ENCODE results near the gene TP63.
A peak's percentile ranks its signal among the peaks of the same experiment; 100 is the strongest.

Gene TP63

GRCh38 chr3:189890496-189890895 is 259.3 kb downstream of the TP63 start:
- DNase-seq, result no peak

DNA sequence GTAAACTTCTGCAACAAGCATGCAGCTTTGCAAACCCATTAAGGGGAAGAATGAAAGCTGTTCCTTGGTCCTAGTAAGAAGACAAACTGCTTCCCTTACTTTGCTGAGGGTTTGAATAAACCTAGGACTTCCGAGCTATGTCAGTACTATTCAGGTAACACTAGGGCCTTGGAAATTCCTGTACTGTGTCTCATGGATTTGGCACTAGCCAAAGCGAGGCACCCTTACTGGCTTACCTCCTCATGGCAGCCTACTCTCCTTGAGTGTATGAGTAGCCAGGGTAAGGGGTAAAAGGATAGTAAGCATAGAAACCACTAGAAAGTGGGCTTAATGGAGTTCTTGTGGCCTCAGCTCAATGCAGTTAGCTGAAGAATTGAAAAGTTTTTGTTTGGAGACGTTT is 265.3 kb downstream of the TP63 start:
- DNase-seq, result no peak

DNA sequence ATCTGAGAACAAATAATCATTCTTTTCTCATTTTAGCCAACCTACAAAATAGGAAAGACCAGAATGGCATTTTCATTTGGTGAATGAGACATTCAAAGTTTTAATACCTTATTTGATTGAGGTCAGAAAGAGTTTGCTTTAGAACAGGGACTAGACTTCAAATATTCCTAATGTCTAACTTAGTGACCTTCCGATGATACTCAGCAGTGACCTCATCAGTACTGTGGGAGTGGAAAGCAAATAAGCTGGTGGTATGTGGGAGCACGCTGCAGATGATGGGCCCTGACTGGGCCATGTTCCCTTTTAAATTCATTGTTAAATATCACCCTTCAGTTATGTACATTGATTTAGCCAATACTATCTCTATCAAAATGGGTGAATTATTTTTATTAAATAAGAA is 266.2 kb downstream of the TP63 start:
- DNase-seq, result no peak

- DNase-seq, result no peak
Measured at GRCh38 chr3:189898559-189899153, 267.5 kb downstream of the TP63 start.

DNA sequence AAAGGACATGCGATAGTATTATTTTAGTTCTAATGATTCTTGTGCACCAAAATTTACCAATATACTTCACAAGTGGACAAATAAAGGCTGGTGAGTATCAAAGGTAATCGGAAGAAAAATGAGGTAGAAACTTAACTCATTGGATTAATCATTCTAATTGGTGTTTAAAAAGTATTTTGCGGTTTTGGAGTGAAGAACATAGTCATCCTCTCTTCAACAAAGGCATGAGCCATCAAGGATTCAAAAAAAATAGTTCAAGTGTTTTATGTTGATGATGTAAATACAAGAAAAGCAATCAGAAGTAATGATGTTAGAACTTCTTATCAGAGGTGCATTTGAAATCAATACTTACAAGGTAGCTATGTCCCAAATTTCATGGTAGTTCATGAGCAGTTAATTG is 268.0 kb downstream of the TP63 start:
- DNase-seq, result no peak

DNA sequence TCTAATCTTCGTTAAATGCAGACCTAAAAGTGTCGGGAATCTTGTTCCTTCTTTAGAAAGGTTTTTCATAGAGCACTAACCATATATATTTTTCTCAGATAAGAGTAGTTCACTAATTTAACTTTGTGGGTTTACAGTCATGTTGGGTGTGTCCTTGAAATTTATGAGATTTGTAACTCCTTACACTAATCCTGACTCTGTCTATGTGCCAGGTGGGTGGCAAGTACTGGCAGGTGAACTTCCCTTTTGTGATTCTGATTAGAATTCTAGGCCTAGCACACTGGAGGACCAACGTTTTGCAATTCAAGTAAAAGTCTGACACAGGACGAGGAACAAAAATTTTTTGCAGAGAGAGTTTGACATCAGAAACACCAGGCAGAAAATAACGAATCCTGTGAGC is 269.4 kb downstream of the TP63 start:
- DNase-seq, result no peak

GRCh38 chr3:189901481-189901880 is 270.3 kb downstream of the TP63 start:
- no peak for DNase-seq

DNA sequence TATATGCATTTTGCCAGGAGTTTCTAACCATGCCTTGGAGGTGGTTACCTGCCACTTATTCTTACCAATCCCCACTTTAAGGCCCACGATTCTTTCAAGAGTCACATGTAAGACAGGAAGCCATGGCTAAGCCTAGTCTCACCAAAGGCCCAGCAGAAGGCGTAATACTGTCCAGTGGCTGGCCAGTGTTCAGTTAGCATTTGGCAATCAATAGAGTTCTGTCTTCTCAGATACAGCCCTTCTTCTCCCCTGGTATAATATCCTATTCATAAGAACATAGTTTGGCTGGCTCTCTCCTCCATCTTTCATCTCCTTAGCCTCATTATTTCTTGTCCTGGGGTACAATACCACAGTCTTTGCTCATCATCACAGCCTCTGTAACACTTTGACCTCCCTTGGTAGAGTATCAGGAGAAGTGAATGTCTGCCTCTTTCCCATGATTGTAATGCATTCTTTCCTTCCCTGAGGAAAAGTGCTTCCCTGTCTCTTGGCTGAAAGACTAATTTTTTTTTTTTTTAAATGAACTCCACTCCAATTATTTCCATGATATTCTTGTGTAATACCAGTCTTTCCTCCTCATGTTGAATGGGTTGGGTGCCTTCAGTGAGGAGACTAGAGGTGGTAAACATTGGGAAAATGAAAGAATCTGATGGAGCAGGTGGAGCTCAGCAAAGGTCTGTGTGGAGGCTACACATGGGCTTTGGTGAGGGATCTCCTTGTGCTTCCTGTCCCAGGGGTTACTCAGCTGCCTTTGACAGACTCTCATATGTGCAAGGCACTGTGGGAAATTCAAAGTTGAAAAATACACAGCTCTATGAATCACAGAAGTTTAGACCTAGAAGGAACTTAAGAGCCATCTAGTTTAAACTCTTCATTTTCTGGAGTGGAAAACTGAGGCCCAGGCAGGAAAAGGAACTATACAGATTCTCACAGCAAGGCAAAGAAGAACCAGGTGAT is 271.3 kb downstream of the TP63 start:
- no peak for DNase-seq

GRCh38 chr3:189903562-189904250 is 272.5 kb downstream of the TP63 start:
- DNase-seq, result no peak

DNA sequence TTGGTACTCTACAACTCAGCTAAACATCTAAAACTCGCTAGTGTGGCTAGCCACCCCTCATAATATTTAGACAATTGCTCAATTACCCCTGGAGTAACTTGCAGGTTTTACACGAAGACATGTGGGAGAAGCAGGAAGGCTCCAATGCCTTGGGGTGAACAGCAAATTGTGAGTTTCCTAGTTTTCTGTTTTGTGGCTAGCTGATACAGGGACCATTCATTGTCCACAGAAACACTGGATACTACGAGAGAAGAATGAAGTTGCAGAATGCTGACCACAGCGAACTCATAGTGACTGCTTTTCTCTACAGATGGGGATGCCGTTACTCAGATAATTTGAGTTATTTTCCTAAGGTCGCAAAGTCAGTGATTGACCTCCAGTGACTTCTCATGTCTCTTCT is 276.6 kb downstream of the TP63 start:
- no peak for DNase-seq

GRCh38 chr3:189908646-189909045 is 277.5 kb downstream of the TP63 start:
- no peak for DNase-seq

GRCh38 chr3:189909139-189909538 is 277.9 kb downstream of the TP63 start:
- no peak for DNase-seq

DNA sequence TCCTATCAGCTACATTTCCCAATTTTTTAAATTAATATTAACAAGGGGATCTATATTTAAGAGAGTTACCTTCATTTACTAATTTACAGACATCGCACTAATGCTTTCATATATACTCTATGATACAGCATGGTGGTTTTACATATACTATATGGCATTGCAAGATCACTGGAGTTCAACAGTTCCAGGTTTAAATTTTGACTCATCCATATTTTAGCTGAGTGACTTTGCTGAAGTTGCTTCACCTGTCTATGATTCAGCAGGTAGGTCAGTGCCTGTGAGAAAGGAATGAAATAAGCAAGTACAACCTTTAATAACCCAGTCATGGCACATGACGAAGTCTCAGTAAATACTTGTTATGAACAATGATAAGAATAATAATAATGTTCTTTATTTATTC is 278.4 kb downstream of the TP63 start:
- no peak for DNase-seq

DNA sequence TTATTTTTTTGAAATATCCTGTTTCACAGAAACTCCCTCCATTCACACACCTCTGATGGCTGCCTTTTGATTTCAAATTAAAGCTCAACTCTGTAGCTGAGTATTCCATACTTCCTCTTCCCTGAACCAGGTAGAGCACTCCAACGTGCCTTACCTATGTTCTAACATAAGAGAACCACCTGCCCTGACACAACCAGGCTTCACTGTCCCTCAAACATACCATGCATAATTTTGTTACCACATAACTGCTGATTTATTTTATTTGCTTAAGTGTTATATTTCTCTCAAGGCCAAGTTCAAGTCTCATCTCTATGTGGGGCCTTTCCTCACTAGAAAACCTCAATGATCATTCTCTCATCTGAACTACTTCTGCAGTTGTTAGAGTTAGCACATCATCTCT is 279.8 kb downstream of the TP63 start:
- DNase-seq, result no peak

DNA sequence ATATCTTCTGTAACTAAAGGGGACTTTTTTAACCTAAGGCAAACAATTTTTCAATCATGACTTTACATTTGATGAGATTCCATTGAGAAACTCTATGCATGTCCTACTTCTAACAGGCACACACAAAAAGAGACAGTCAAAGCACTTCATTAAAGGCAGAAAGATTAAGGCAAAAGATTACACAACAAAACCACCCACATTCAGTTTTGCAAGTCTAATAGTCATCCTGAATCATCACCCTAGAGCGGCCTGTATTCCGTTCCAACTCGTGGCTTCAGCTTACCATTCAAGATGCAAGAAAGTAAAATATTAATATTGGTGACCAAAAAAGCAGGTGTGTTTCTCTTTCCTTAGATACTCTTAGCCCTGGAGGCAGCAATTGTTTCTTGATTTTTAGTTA is 283.6 kb downstream of the TP63 start:
- DNase-seq, result peak; percentile 32

DNA sequence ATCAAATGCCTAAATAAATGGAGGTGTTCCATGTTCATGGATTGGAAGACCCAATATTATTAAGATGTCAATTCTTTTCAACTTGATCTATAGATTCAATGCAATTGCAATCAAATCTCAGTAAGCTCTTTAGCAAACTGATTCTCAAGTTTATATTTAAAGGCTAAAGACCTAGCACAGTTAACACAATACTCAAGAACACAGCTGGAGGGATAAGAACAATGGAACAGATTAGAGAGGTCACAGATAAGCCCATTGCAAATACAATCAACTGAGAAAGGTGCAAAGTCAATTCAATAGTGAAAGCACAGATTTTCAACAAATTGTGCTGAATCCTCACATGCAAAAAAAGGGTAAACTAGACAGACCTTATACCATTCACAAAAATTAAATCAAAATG is 290.6 kb downstream of the TP63 start:
- DNase-seq, result no peak

DNA sequence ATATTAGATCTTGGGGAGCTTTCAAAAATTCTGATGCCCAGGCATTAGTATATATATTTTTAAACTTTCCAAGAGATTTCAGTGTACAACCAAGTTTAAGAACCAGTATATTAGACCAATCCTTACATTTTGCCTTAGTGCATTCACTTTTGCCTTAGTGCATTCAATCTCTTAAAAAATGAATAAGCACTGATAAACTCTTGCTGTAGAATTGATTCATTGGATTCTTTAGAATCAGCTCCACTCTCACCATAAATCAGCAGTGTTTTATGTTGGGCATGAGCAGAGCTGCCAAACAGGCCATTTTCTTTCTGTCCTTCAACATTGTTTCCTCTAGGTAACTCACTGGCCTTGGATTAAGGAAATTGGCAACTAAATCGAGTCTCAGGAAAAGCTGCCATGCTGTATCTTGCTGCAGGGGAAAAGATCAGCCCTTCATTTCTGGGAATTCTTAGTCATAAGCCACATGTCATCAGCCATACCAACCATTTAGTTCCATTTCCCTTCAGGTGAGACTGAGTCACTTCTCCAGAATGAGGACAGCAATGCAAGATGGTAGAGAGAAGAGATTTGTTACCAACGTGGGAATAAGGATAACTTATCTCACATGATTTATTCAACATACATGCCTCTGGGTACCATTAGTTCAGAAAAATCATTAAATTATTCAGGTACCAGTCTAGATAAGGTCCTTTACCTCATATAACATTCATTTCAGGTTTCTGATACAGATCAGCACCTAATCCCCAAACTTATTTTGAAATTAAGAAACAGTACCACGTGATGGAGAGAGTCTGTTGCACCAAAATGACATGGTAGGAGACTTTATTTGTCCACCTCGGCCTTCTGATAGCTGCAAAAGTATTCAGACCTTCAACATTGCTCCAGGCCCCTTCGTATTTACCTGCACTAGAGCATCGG is 297.0 kb downstream of the TP63 start:
- peak; percentile 51 for DNase-seq

GRCh38 chr3:189936201-189936945 is 305.2 kb downstream of the TP63 start:
- no peak for DNase-seq

GRCh38 chr3:189937302-189938127 is 306.3 kb downstream of the TP63 start:
- no peak for DNase-seq

DNA sequence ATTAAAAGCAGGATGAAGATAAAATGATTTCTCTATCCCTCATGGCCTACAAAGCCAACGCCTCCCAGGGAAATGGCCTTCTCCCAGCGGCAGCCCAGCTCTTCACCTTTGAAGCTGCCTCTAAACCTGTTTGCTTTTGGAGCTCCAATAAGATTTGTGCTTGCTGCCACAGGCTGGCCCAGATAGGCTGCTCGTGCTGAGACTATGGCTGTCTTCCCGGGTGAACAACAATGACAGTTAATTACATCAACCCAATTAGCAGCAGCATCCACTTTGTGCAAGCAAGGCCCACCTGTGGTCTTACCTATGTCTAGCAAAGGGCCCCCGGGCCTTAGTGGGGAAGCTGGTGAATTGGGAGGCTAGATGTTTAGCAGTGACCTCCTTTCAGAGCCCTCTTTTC is 309.9 kb downstream of the TP63 start:
- DNase-seq, result no peak

DNA sequence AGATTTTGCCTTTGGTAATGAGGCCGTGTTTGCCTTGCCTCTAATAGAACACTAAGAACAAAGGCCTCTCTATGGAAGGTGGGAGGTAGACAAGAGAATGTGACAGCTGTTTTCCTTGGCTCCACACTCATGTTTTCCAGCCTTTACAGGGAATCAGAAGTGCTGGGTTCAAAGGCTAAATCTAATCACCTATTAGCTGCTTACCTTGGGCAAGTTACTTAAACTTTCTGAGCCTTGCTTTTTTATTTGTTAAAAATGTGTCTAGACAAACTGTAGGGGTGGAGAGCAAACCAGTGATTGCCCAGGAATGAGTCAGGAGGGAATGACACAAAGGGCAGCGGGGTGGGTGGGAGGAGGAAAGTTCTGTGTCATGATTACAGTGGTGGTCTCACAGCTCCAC is 310.5 kb downstream of the TP63 start:
- DNase-seq, result no peak

All from activated CD4-positive, alpha-beta T cell treated with anti-CD3 and anti-CD28 coated beads, Interleukin-2, Interleukin-6, amounts not matched to agents 100 ng/mL and 50 ng/mL, durations not matched to agents 16 hours and 8 hours (primary cell).